Upper lobe of left lung (tissue), 4 donors: ENCODE results near the gene KLKB1.

Experiments used
- CTCF ChIP-seq, 6 experiments: fragments of 450-650 bp in 4 of 6; fragments of 200-600 bp in 2 of 6; sonication (generic) in 2 of 6; IDR thresholded peaks; one replicate each; pipeline ENCODE4 v1.5.1; 2016 to 2019; ENCODE audit warnings: antibody characterized with exemption in 6 of 6
- EP300 ChIP-seq, 4 donors: sonication (generic); formaldehyde crosslinking; IDR thresholded peaks; one replicate each; pipeline ENCODE4 v1.5.1; 2017; ENCODE audit warnings: antibody characterized with exemption in 4 of 4, control low read depth in 2 of 4
- POLR2A ChIP-seq, 4 donors: fragments of 450-650 bp; IDR thresholded peaks; one replicate each; pipeline ENCODE4 v1.5.1; 2016 to 2017; ENCODE audit warnings: antibody characterized with exemption in 4 of 4, mild to moderate bottlenecking in 2 of 4
- POLR2AphosphoS5 ChIP-seq, 2 donors: sonication (generic); formaldehyde crosslinking; IDR thresholded peaks; one replicate each; pipeline ENCODE4 v1.5.1; 2017; ENCODE audit warnings: antibody characterized with exemption in 2 of 2

- TF ChIP-seq POLR2A (IDR thresholded peaks at IDR 0.05) (no peak), CTCF (IDR thresholded peaks at IDR 0.05) (no peak), POLR2AphosphoS5 (IDR thresholded peaks at IDR 0.05) (no peak), EP300 (IDR thresholded peaks at IDR 0.05) (no peak)
These were observed at the start of gene KLKB1 for GRCh38 chr4:186227221-186227620.
